Measurements from ENCODE around the gene PRR15L. TPM values are rescaled to one million over a fixed set of nuclear protein-coding genes. Genes with fewer than 3 reads are reported as not detected.

PRR15L gene
- total and polyA plus RNA-seq, 2 of the 4 experiments (the other 2 are of a cell fraction) = not detected

DNA sequence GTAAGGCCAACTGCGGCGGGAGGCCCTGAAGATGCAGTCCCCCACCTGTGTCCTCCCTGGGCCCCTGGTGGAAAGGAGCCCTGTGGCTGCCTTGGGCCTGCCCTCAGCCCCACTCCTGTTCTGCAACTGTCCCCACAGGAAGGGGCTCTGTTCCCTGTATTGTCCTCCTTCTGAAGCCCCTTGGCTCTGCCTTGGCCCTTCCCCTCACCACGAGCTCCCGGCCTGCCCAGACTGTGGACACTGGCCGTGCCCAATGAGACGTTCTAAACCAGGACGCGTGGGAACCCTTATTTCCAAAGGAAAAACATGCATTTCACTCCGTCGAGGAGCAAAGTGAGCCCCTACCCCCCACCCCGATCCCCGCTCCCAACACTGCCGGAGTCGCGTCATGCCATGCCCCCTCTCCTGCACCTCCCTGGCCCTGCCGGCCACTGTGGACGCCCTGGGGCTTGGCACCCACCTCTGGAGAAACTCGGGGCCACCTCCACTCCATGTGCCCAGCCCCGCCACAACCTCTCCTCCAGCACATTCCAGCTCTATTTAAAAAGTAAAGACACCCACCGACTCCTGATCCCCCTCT, 29.8 kb downstream of the PRR15L start:
- Histone ChIP-seq H4K20me1 (ENCODE audit: insufficient read depth, low read length) (no peaks in the 10 kb centered on the region; the same call in 1 of the 2 replicates), H4K91ac (ENCODE audit: insufficient read depth, low read depth, low read length) (no peak overlapping the region), H2AK5ac (ENCODE audit: low read depth, low read length) (no peak overlapping the region), H3K27ac (ENCODE audit: insufficient read depth, low read length) (no peak overlapping the region), H3K4me2 (ENCODE audit: low read depth, low read length) (no peak overlapping the region), H3K9me1 (ENCODE audit: insufficient read depth, low read length) (no peaks in the 10 kb centered on the region; the same call in 1 of the 2 replicates), H2BK15ac (ENCODE audit: low read depth, low read length) (no peak overlapping the region), H3K18ac (ENCODE audit: low read depth, low read length) (no peak overlapping the region), H3K27me3 (ENCODE audit: control insufficient read depth, insufficient read depth, low read length) (no peaks in the 10 kb centered on the region), H2AFZ (replicated peaks; ENCODE audit: low read length, poor library complexity) (no peak overlapping the region), H3K4me1 (ENCODE audit: control insufficient read depth, insufficient read depth, low read length) (no peaks in the 10 kb centered on the region), H2BK120ac (ENCODE audit: low read depth, low read length) (no peak overlapping the region), H3K56ac (ENCODE audit: extremely low read depth, insufficient read depth, low read length) (no peak overlapping the region), H4K5ac (ENCODE audit: low read depth, low read length) (no peak overlapping the region), H3K23ac (ENCODE audit: low read depth, low read length) (no peak overlapping the region), H3K9me3 (ENCODE audit: control insufficient read depth, insufficient read depth, low read length) (no peaks in the 10 kb centered on the region), H3K4ac (ENCODE audit: low read depth, low read length) (no peak overlapping the region), H3K4me3 (ENCODE audit: insufficient read depth, low read depth, low read length) (no peak overlapping the region), H2AK9ac (replicated peaks; ENCODE audit: low read depth, low read length, poor library complexity) (no peak overlapping the region), H3K36me3 (ENCODE audit: control insufficient read depth, insufficient read depth, low read length) (peaks cover 34% of the 10 kb centered on the region), H3K14ac (replicated peaks; ENCODE audit: low read depth, low read length) (no peak overlapping the region), H2BK5ac (ENCODE audit: low read depth, low read length, poor library complexity, severe bottlenecking) (no peak overlapping the region), H3K79me1 (ENCODE audit: low read depth in 1 of 2, low read length in 2 of 2) (no peaks in the 10 kb centered on the region), H4K8ac (ENCODE audit: low read depth in 2 of 2, low read length in 2 of 2) (no peak overlapping the region), H2BK20ac (ENCODE audit: low read depth, low read length) (no peak overlapping the region), H3K9ac (ENCODE audit: low read depth, low read length) (no peak overlapping the region)
- ATAC-seq (ENCODE audit: low read depth) = no peak
- DNase-seq = no peak
- no TSS peak for BruUV-seq (replicated peaks)
- WGBS, 2 experiments (ENCODE audit: extremely low coverage in 2 of 2, insufficient read length in 1 of 2) = 94% methylated on average over 3 of the region's 20 CpGs; no CpG with 5 or more reads in 1 of the 2 experiments
- intact Hi-C loops (cut with micrococcal nuclease) (no loop called here), dilution Hi-C loops (cut with HindIII; ENCODE audit: low sequenced_read_pairs, unreplicated experiment) (no loop called here), in situ Hi-C loops (cut with MboI; ENCODE audit: low sequenced_read_pairs) (no loop called here)
- ChIA-PET POLR2A (ENCODE audit: unreplicated experiment) (no interaction called here), CTCF (no interaction called here)
- TF ChIP-seq FOS (IDR thresholded peaks at IDR 0.05; ENCODE audit: low read depth, low read length) (no peak), MAZ (IDR thresholded peaks at IDR 0.05; ENCODE audit: borderline replicate concordance, low read depth, low read length) (no peak), NFE2L2 (IDR thresholded peaks at IDR 0.05; ENCODE audit: low read depth, low read length) (no peak), RAD21 (IDR thresholded peaks at IDR 0.05; ENCODE audit: low read length) (no peak), RFX5 (IDR thresholded peaks at IDR 0.05; ENCODE audit: low read depth, low read length) (no peak), RCOR1 (IDR thresholded peaks at IDR 0.05; ENCODE audit: insufficient replicate concordance, low read length) (no peak), CEBPB (IDR thresholded peaks at IDR 0.05; ENCODE audit: low read depth, low read length) (no peak), CHD1 (IDR thresholded peaks at IDR 0.05; ENCODE audit: low read depth, low read length) (no peak), BHLHE40 (IDR thresholded peaks at IDR 0.05; ENCODE audit: low read depth, low read length) (no peak), USF2 (IDR thresholded peaks at IDR 0.05; ENCODE audit: low read depth, low read length) (no peak), SMC3 (IDR thresholded peaks at IDR 0.05; ENCODE audit: low read depth, low read length) (no peak), MAFK (IDR thresholded peaks at IDR 0.05; ENCODE audit: low read depth, low read length) (no peak), MXI1 (IDR thresholded peaks at IDR 0.05; ENCODE audit: borderline replicate concordance, low read depth, low read length) (no peak), POLR2A (IDR thresholded peaks at IDR 0.05; ENCODE audit: low read depth, low read length) (no peak), CTCF (conservative IDR thresholded peaks at IDR 0.05; ENCODE audit: low read depth, low read length) (no peak)
- TF ChIP-seq, protein P1, sequence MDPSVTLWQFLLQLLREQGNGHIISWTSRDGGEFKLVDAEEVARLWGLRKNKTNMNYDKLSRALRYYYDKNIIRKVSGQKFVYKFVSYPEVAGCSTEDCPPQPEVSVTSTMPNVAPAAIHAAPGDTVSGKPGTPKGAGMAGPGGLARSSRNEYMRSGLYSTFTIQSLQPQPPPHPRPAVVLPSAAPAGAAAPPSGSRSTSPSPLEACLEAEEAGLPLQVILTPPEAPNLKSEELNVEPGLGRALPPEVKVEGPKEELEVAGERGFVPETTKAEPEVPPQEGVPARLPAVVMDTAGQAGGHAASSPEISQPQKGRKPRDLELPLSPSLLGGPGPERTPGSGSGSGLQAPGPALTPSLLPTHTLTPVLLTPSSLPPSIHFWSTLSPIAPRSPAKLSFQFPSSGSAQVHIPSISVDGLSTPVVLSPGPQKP (IDR thresholded peaks at IDR 0.05; ENCODE audit: borderline replicate concordance, low read depth, low read length) = no peak
